Liver (tissue), 9 donors: Measurements from ENCODE around the gene HOXD4. TPM values are rescaled to one million over a fixed set of nuclear protein-coding genes. Genes with fewer than 3 reads are reported as not detected.

Experiments
- DNase-seq: peaks from one replicate; pipeline ENCODE4 v3.0.0-alpha.2; 2017; ENCODE audit warnings: low spot score
- H3K27ac ChIP-seq, 2 donors: one replicate each; pipeline ENCODE4 v1.7.0; 2013; ENCODE audit warnings: inconsistent platforms in 2 of 2, low read length in 2 of 2, control low read depth in 1 of 2, low read depth in 1 of 2, mild to moderate bottlenecking in 1 of 2
- H3K27me3 ChIP-seq, 4 donors: one replicate each; pipeline versions ENCODE4 v1.6.1 to v1.7.0; 2013; ENCODE audit warnings: low read length in 3 of 4, inconsistent platforms in 1 of 4, mild to moderate bottlenecking in 1 of 4, moderate library complexity in 1 of 4; ENCODE audit not compliant: control insufficient read depth in 4 of 4, insufficient read depth in 4 of 4
- H3K36me3 ChIP-seq, 4 donors: one replicate each; pipeline versions ENCODE4 v1.6.1 to v1.7.0; 2013; ENCODE audit warnings: low read length in 3 of 4, mild to moderate bottlenecking in 3 of 4, low read depth in 1 of 4, moderate library complexity in 1 of 4; ENCODE audit not compliant: control insufficient read depth in 4 of 4, insufficient read depth in 3 of 4
- H3K4me1 ChIP-seq, 4 donors: one replicate each; pipeline versions ENCODE4 v1.6.1 to v1.7.0; 2013; ENCODE audit warnings: low read length in 3 of 4, mild to moderate bottlenecking in 3 of 4, moderate library complexity in 1 of 4; ENCODE audit not compliant: control insufficient read depth in 4 of 4, insufficient read depth in 4 of 4
- H3K4me3 ChIP-seq, 3 donors: one replicate each; pipeline versions ENCODE4 v1.6.1 to v1.7.0; 2013; ENCODE audit warnings: low read length in 3 of 3, control low read depth in 1 of 3, low read depth in 1 of 3, mild to moderate bottlenecking in 1 of 3
- H3K9ac ChIP-seq, 2 donors: one replicate each; pipeline ENCODE4 v1.7.0; 2013; ENCODE audit warnings: low read length in 2 of 2, mild to moderate bottlenecking in 2 of 2, moderate library complexity in 2 of 2, control low read depth in 1 of 2, low read depth in 1 of 2
- H3K9me3 ChIP-seq, 4 donors: one replicate each; pipeline versions ENCODE4 v1.6.1 to v1.7.0; 2013; ENCODE audit warnings: low read length in 3 of 4; ENCODE audit not compliant: control insufficient read depth in 4 of 4
- ATF3 ChIP-seq: IDR thresholded peaks from 2 replicates; pipeline ENCODE4 v1.6.1; 2016; ENCODE audit warnings: antibody characterized with exemption
- CTCF ChIP-seq: fragments of 150-350 bp; IDR thresholded peaks from 2 replicates; pipeline ENCODE4 v1.5.1; 2017; ENCODE audit warnings: improper control_type of control experiment, low read depth, low read length; ENCODE audit not compliant: missing input control
- EGR1 ChIP-seq, 2 donors: IDR thresholded peaks; 2 replicates each; pipeline ENCODE4 v1.6.1; 2016 to 2018; ENCODE audit warnings: antibody characterized with exemption in 2 of 2, low read depth in 2 of 2
- FOXA1 ChIP-seq: IDR thresholded peaks from 2 replicates; pipeline ENCODE4 v1.6.1; 2016; ENCODE audit warnings: antibody characterized with exemption
- FOXA2 ChIP-seq: IDR thresholded peaks from 2 replicates; pipeline ENCODE4 v1.6.1; 2016; ENCODE audit warnings: antibody characterized with exemption
- GABPA ChIP-seq, 2 donors: IDR thresholded peaks in 1 of 2; conservative IDR thresholded peaks in 1 of 2; 2 replicates each; pipeline ENCODE4 v1.6.1; 2016; ENCODE audit warnings: antibody characterized with exemption in 2 of 2, mild to moderate bottlenecking in 1 of 2, moderate library complexity in 1 of 2
- HNF4A ChIP-seq, 2 donors: conservative IDR thresholded peaks; 2 replicates each; pipeline ENCODE4 v1.6.1; 2016; ENCODE audit warnings: antibody characterized with exemption in 2 of 2, mild to moderate bottlenecking in 2 of 2
- HNF4G ChIP-seq: IDR thresholded peaks from 2 replicates; pipeline ENCODE4 v1.6.1; 2016; ENCODE audit warnings: antibody characterized with exemption
- JUND ChIP-seq, 2 donors: IDR thresholded peaks; 2 replicates each; pipeline ENCODE4 v1.6.1; 2016; ENCODE audit warnings: antibody characterized with exemption in 2 of 2
- NR2F2 ChIP-seq: IDR thresholded peaks from 2 replicates; pipeline ENCODE4 v1.6.1; 2016; ENCODE audit warnings: antibody characterized with exemption
- RAD21 ChIP-seq, 2 donors: IDR thresholded peaks; 2 replicates each; pipeline ENCODE4 v1.6.1; 2016; ENCODE audit warnings: antibody characterized with exemption in 2 of 2, mild to moderate bottlenecking in 2 of 2
- RXRA ChIP-seq, 2 donors: IDR thresholded peaks; 2 replicates each; pipeline ENCODE4 v1.6.1; 2017 to 2018; ENCODE audit warnings: antibody characterized with exemption in 2 of 2, mild to moderate bottlenecking in 1 of 2
- SP1 ChIP-seq: IDR thresholded peaks from 2 replicates; pipeline ENCODE4 v1.6.1; 2018; ENCODE audit warnings: antibody characterized with exemption, mild to moderate bottlenecking
- TAF1 ChIP-seq: conservative IDR thresholded peaks from 2 replicates; pipeline ENCODE4 v1.6.1; 2016; ENCODE audit warnings: antibody characterized with exemption, mild to moderate bottlenecking
- YY1 ChIP-seq: IDR thresholded peaks from 2 replicates; pipeline ENCODE4 v1.6.1; 2016; ENCODE audit warnings: antibody characterized with exemption, mild to moderate bottlenecking
- ZBTB33 ChIP-seq: IDR thresholded peaks from 2 replicates; pipeline ENCODE4 v1.6.1; 2016; ENCODE audit warnings: antibody characterized with exemption
- WGBS: extraction: QIAGEN DNeasy Blood & Tissue Kit; methylation state at CpG from one replicate; pipeline ENCODE4 v1.1.7; 2013; 5-methylcytosine and 5-hydroxymethylcytosine counted together
- polyA plus RNA-seq, 2 donors: library from polyadenylated mRNA; stranded (reverse) in 1 of 2; unstranded in 1 of 2; fragments of 200-250 nt in 1 of 2; fragments of >200 nt in 1 of 2; fragmentation: Nextera tagmentation in 1 of 2; extraction: Ambion mirVana in 1 of 2; gene quantifications; one replicate each; pipeline versions ENCODE4 v1.2.1 to v1.2.3, GENCODE V29; 2013 to 2015
- total RNA-seq, 2 donors: library from RNA; depleted of rRNA; stranded (reverse); fragments of >200 nt; gene quantifications; one replicate each; pipeline ENCODE4 v1.2.3, GENCODE V29; 2014
- TF ChIP-seq, protein P1 (sequence below): IDR thresholded peaks from 2 replicates; pipeline ENCODE4 v1.6.1; 2016; ENCODE audit warnings: antibody characterized with exemption
- TF ChIP-seq, protein P2 (sequence below): IDR thresholded peaks from 2 replicates; pipeline ENCODE4 v1.6.1; 2016; ENCODE audit warnings: antibody characterized with exemption, mild to moderate bottlenecking
- donor health status: healthy.
- donor health status: healthy.
- donor health status: healthy.
- donor health status: healthy.
- donor health status: healthy.

The HOXD4 gene
- total and polyA plus RNA-seq, 4 donors: not detected

DNA sequence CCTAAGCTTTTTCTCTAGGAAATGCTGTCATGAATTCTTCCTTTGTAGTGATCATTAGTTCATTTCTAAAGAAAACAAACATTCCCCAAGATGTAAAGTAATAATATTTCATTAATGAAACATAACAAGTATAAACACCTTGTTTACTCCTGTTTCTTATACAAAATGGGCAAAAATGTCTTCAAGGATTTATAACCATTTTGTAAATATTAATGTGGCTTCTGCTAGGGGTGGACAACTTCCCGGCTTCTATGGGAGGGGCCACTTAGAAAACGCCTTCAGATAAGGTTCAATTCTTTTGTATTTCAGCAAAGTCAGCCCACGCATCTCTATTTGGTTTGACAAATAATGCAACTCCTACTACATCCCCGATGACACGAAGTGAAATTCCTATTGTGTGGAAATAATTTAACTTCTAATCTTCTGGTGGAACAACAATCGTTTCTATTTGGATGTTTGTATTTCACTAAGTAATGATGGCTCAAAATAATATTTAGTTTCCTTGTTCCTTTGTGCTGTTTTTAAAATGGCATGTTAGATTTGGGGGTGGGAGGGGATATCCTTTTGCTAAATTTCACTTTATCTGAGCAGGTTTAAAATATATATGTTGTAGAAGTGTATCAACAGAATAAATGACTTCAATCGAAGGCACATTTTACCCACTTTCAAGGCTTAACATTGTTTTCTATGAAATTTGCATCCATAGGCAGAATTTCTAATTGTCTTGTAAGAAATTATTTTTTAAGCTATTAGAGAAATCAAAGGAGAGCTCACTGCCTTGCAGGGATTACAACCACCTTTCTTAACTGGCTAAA lies 22.4 kb downstream of the HOXD4 start:
- 13% methylated on average over 7 of the region's 7 CpGs for WGBS
- H3K4me3 ChIP-seq: no peak overlapping the region
- no peaks in the 10 kb centered on the region for H3K36me3 ChIP-seq
- H3K27me3 ChIP-seq: peaks cover 8 to 44% (median 25%) of the 10 kb centered on the region in 4 donors
- peaks cover 0 to 10% (median 0%) of the 10 kb centered on the region in 4 donors for H3K9me3 ChIP-seq
- TF ChIP-seq RAD21 (IDR thresholded peaks at IDR 0.05) (no peak), TAF1 (no peak), GABPA (IDR thresholded peaks at IDR 0.05 in 1 of 2, conservative IDR thresholded peaks at IDR 0.05 in 1 of 2) (no peak), ZBTB33 (no peak), FOXA2 (no peak), CTCF (no peak), ATF3 (no peak), RXRA (IDR thresholded peaks at IDR 0.05) (no peak), SP1 (no peak), NR2F2 (no peak), EGR1 (IDR thresholded peaks at IDR 0.05; ENCODE audit: low read depth in 2 of 2) (no peak), YY1 (no peak)
- TF ChIP-seq, protein P1, sequence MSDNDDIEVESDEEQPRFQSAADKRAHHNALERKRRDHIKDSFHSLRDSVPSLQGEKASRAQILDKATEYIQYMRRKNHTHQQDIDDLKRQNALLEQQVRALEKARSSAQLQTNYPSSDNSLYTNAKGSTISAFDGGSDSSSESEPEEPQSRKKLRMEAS: no peak
- H3K9ac ChIP-seq: no peak overlapping the region
- DNase-seq: no peak
- peaks cover 0 to 16% (median 9%) of the 10 kb centered on the region in 4 donors for H3K4me1 ChIP-seq
- no peak overlapping the region for H3K27ac ChIP-seq

- no peaks in the 10 kb centered on the region for H3K36me3 ChIP-seq
- DNase-seq: no peak
- H3K27me3 ChIP-seq: peaks cover 8 to 42% (median 28%) of the 10 kb centered on the region in 4 donors
- no peak overlapping the region for H3K9ac ChIP-seq
- WGBS: 4% methylated on average over 14 of the region's 14 CpGs
- no peak overlapping the region for H3K27ac ChIP-seq
- H3K9me3 ChIP-seq: peaks cover 0 to 10% (median 0%) of the 10 kb centered on the region in 4 donors
- peaks cover 0 to 16% (median 9%) of the 10 kb centered on the region in 4 donors for H3K4me1 ChIP-seq
- H3K4me3 ChIP-seq: no peak overlapping the region
- TF ChIP-seq HNF4A (conservative IDR thresholded peaks at IDR 0.05) (no peak), RXRA (IDR thresholded peaks at IDR 0.05) (no peak), JUND (IDR thresholded peaks at IDR 0.05) (no peak), FOXA1 (no peak), SP1 (no peak), RAD21 (IDR thresholded peaks at IDR 0.05) (no peak), YY1 (no peak), HNF4G (no peak), ZBTB33 (no peak), CTCF (no peak), NR2F2 (no peak)
- TF ChIP-seq, protein P2, sequence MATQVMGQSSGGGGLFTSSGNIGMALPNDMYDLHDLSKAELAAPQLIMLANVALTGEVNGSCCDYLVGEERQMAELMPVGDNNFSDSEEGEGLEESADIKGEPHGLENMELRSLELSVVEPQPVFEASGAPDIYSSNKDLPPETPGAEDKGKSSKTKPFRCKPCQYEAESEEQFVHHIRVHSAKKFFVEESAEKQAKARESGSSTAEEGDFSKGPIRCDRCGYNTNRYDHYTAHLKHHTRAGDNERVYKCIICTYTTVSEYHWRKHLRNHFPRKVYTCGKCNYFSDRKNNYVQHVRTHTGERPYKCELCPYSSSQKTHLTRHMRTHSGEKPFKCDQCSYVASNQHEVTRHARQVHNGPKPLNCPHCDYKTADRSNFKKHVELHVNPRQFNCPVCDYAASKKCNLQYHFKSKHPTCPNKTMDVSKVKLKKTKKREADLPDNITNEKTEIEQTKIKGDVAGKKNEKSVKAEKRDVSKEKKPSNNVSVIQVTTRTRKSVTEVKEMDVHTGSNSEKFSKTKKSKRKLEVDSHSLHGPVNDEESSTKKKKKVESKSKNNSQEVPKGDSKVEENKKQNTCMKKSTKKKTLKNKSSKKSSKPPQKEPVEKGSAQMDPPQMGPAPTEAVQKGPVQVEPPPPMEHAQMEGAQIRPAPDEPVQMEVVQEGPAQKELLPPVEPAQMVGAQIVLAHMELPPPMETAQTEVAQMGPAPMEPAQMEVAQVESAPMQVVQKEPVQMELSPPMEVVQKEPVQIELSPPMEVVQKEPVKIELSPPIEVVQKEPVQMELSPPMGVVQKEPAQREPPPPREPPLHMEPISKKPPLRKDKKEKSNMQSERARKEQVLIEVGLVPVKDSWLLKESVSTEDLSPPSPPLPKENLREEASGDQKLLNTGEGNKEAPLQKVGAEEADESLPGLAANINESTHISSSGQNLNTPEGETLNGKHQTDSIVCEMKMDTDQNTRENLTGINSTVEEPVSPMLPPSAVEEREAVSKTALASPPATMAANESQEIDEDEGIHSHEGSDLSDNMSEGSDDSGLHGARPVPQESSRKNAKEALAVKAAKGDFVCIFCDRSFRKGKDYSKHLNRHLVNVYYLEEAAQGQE: no peak
- TF ChIP-seq, protein P1: no peak
These were observed 23.1 kb downstream of the HOXD4 start for GRCh38 chr2:176174382-176174823.
